GM19035 (cell line): Measurements from ENCODE around the gene ALKBH3.

Experiments
- ATAC-seq: cut with Tn5 transposase; IDR thresholded peaks from one replicate; pipeline ENCODE4 v1.9.1; 2021; ENCODE audit not compliant: unreplicated experiment

Gene ALKBH3

GRCh38 chr11:43922295-43922648, 41.6 kb downstream of the ALKBH3 start:
- ATAC-seq: no peak

GRCh38 chr11:43922744-43923405, 42.2 kb downstream of the ALKBH3 start:
- ATAC-seq: no peak

- no peak for ATAC-seq
These were observed 42.9 kb downstream of the ALKBH3 start for GRCh38 chr11:43923406-43924111.

GRCh38 chr11:43924112-43924855, 43.7 kb downstream of the ALKBH3 start:
- ATAC-seq: no peak

- ATAC-seq: no peak
These were observed 44.7 kb downstream of the ALKBH3 start for GRCh38 chr11:43925063-43925931.

GRCh38 chr11:43925932-43926505, 45.4 kb downstream of the ALKBH3 start:
- ATAC-seq: no peak

- ATAC-seq: no peak
These were observed 46.4 kb downstream of the ALKBH3 start for GRCh38 chr11:43927070-43927469.

GRCh38 chr11:43927925-43928707, 47.5 kb downstream of the ALKBH3 start:
- no peak for ATAC-seq

- no peak for ATAC-seq
These were observed 48.1 kb downstream of the ALKBH3 start for GRCh38 chr11:43928721-43929120.

GRCh38 chr11:43930868-43931716, 50.5 kb downstream of the ALKBH3 start:
- ATAC-seq: no peak

GRCh38 chr11:43931717-43932039, 51.0 kb downstream of the ALKBH3 start:
- no peak for ATAC-seq

- no peak for ATAC-seq
These were observed 52.6 kb downstream of the ALKBH3 start for GRCh38 chr11:43933226-43933607.

- no peak for ATAC-seq
These were observed 53.2 kb downstream of the ALKBH3 start for GRCh38 chr11:43933608-43934551.

GRCh38 chr11:43934601-43935423, 54.2 kb downstream of the ALKBH3 start:
- no peak for ATAC-seq

GRCh38 chr11:43935424-43935979, 54.9 kb downstream of the ALKBH3 start:
- ATAC-seq: no peak

- ATAC-seq: no peak
These were observed 55.4 kb downstream of the ALKBH3 start for GRCh38 chr11:43936076-43936475.
